ENCODE measurements around the gene CHST9. TPM values are rescaled to one million over a fixed set of nuclear protein-coding genes. Genes with fewer than 3 reads are reported as not detected.
A peak's percentile ranks its signal among the peaks of the same experiment; 100 is the strongest.

The CHST9 gene
- total RNA-seq, 6 experiments from 2014 or later, result 3.8 to 24.2 (median 9.8) TPM

DNA sequence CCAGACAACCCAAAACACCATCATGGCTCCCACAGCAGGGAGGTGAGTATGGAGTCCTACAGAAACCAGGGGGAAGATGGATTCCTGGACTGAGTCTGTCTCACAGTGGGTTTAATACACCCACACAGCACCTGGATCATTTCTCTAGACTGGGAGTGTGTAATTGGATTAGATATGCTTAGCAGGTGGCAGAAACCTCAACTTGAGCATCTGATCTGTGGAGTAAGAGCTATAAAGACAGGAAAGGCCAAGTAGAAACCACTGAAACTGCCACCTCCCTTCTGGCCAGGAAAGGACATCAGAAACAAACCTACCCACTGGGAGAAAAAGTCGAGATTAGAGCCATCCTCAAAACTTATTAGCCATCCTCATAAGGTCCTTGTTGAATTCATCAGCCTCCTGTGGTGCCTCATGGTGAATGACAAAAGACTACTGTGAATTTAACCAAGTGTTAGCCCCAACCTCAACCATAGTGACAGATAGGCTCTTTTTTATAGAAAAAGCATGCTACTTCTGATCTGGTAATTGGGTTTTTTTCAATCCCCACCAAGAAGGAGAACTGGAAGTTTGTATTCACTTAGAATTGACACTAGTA is 28.1 kb upstream of the CHST9 start:
- ATAC-seq (no peak), DNase-seq (no peak)
- 17% methylated on average over 1 of the region's 1 CpG for WGBS (ENCODE audit: insufficient coverage, low coverage, low lambda C conversion rate, missing lambda C conversion rate)
- no peaks in the 10 kb centered on the region for H3K9me3 ChIP-seq
- TF ChIP-seq, protein P1, sequence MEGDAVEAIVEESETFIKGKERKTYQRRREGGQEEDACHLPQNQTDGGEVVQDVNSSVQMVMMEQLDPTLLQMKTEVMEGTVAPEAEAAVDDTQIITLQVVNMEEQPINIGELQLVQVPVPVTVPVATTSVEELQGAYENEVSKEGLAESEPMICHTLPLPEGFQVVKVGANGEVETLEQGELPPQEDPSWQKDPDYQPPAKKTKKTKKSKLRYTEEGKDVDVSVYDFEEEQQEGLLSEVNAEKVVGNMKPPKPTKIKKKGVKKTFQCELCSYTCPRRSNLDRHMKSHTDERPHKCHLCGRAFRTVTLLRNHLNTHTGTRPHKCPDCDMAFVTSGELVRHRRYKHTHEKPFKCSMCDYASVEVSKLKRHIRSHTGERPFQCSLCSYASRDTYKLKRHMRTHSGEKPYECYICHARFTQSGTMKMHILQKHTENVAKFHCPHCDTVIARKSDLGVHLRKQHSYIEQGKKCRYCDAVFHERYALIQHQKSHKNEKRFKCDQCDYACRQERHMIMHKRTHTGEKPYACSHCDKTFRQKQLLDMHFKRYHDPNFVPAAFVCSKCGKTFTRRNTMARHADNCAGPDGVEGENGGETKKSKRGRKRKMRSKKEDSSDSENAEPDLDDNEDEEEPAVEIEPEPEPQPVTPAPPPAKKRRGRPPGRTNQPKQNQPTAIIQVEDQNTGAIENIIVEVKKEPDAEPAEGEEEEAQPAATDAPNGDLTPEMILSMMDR (IDR thresholded peaks at IDR 0.05), result no peak
- TF ChIP-seq POLR2A (IDR thresholded peaks at IDR 0.05), result no peak
- intact Hi-C loops (cut with DNase I), result no loop called here
- no peak overlapping the region for H3K27ac ChIP-seq
- no peaks in the 10 kb centered on the region for H3K27me3 ChIP-seq
- H3K36me3 ChIP-seq, result no peaks in the 10 kb centered on the region
- no peak overlapping the region for H3K4me3 ChIP-seq
- H3K4me1 ChIP-seq, result no peaks in the 10 kb centered on the region

DNA sequence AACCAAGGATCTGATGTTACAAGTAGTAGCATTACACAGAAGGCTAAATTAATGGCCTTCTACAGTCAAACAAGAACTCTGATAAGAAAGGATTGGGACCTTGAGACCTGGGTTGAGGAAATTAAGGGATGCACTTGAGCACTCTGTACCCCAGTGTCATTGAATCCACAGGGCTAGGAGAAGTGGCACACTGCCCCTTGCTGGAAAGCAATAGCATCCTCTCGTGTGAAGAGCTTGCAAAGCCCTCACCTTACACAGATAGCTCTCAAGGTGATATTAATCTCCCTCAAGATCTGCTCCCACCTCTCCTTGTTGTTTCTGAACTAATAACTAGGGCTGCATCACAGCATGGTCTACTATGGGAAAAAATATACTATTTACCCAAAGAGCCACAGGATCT is 26.5 kb upstream of the CHST9 start:
- no CpG with 5 or more reads among the region's 1 CpG for WGBS (ENCODE audit: insufficient coverage, low coverage, low lambda C conversion rate, missing lambda C conversion rate)
- no peak for DNase-seq
- Histone ChIP-seq H3K36me3 (no peaks in the 10 kb centered on the region), H3K4me1 (no peaks in the 10 kb centered on the region), H3K4me3 (no peak overlapping the region), H3K27me3 (no peaks in the 10 kb centered on the region), H3K9me3 (no peaks in the 10 kb centered on the region), H3K27ac (no peak overlapping the region)
- TF ChIP-seq, protein P1 (IDR thresholded peaks at IDR 0.05), result peak in 2 of 4 donors; percentile 5
- no peak for TF ChIP-seq POLR2A (IDR thresholded peaks at IDR 0.05)
- ATAC-seq, result peak in 1 of 4 donors; percentile 34
- intact Hi-C loops (cut with DNase I), result no loop called here

DNA sequence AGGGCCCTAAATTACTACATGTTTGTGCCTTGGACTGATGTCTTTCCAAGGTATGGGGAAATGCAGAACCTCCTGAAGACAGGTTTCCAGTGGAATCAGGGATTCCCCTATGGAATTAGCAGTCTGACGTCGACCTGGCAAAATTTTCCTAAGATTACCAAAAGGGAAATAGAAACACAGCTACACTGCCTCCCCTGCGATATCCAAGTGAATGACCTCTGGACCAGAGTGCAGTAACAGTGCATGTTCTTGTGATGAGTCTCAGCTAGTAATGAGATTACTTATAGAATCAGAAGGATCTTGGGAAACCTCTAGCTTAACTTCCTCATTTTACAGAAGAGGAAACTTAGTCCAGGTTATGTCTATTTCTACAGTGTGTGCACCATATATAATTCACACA is 21.3 kb upstream of the CHST9 start:
- no peak for DNase-seq

DNA sequence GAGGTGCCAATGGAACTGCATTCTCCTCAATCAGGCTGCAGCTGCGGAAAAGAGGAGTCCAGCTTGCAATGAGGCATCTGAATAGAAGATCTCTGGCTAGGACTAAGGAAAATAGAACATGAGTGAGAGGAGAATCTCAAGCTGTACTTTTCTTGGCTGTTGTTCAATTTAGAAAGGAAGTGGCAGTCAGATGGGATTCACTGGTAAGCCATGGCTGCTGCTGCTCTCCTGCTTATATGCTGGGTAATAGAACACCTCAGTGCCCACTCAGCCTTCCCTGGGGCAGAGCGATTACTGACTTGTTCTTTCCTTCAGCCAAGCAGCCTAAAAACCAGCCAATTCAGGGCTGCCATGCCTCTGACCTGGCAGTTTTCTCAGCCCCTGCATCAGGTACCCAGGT is 17.6 kb upstream of the CHST9 start:
- 88% methylated on average over 1 of the region's 2 CpGs for WGBS (ENCODE audit: insufficient coverage, low coverage, low lambda C conversion rate, missing lambda C conversion rate)
- DNase-seq (no peak), ATAC-seq (no peak)
- no peak overlapping the region for H3K4me3 ChIP-seq
- H3K27me3 ChIP-seq, result no peaks in the 10 kb centered on the region
- peaks cover 0 to 9% (median 0%) of the 10 kb centered on the region in 4 donors for H3K4me1 ChIP-seq
- intact Hi-C loops (cut with DNase I), result no loop called here
- no peaks in the 10 kb centered on the region for H3K36me3 ChIP-seq
- H3K9me3 ChIP-seq, result no peaks in the 10 kb centered on the region
- H3K27ac ChIP-seq, result no peak overlapping the region
- TF ChIP-seq POLR2A (IDR thresholded peaks at IDR 0.05), result no peak
- TF ChIP-seq, protein P1 (IDR thresholded peaks at IDR 0.05), result no peak

More for the DNA sequence above, 21.3 kb upstream of the CHST9 start:
- TF ChIP-seq, protein P1 (IDR thresholded peaks at IDR 0.05), result no peak
- no peak for TF ChIP-seq POLR2A (IDR thresholded peaks at IDR 0.05)
- intact Hi-C loops (cut with DNase I), result no loop called here
- Histone ChIP-seq H3K4me1 (no peaks in the 10 kb centered on the region), H3K9me3 (no peaks in the 10 kb centered on the region), H3K4me3 (no peak overlapping the region), H3K27ac (no peak overlapping the region), H3K36me3 (no peaks in the 10 kb centered on the region), H3K27me3 (no peaks in the 10 kb centered on the region)
- 55% methylated on average over 2 of the region's 3 CpGs for WGBS (ENCODE audit: insufficient coverage, low coverage, low lambda C conversion rate, missing lambda C conversion rate)
- no peak for ATAC-seq
